Stimulated activated CD4-positive, alpha-beta T cell treated with anti-CD3 and anti-CD28 coated beads, Interleukin-2, amount 100 ng/mL, for 24 hours (primary cell): ENCODE results near the gene MEGF11.

Experiments used
- DNase-seq, 2 donors: peaks; one replicate each; pipeline ENCODE4 v3.0.0-alpha.2; 2020

Gene MEGF11

DNA sequence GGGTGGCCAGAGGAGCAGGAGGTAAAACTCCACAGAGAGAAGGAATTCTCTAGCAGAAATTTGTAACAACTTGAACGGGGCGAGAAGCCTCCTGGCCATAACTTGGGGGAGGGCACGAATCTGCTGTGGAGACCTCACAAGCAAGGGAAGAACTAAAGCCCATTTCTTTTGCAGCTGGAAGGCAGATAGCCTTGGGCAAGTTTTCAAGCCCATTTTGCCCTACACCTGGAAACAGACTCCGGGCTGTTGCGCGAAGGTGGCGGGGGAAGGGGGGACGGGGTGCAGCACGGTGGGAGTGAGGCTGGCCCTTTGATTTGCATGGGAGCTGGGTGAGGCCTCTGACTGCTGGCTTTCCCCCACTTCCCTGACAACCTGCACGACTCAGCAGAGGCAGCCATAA is 168.8 kb downstream of the MEGF11 start:
- no peak for DNase-seq

DNA sequence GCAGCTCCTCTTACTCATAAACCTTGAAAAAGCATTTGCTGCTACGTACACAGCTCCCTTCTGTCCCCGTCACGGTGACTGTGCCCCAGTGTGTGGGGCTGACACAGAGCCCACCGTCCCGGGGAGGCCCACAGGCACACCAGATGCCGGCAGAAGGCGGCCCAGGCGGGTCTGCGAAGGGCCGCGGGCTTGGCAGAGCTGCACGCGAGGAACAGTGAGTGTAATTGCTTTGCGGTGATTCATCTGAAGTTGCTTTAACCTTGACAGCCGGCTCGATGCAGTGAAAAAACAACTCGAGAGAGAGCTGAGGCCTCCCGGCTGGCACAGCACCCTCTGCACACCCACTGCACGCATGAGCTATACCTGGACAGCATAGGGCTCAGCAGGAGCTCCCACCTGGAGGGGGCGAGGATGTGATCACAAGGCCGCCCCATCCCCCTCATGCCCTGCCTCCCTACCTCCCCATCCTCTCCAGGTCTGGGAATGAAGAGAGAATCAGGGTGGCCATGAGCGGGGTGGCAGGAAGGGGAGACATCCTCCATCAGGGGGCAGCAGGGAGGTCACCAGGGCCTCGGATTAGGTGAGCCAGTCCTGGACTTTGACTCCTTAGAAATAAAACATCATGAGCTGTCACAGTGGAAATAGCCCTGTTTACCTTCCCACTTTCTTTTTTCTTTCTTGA is 172.7 kb downstream of the MEGF11 start:
- DNase-seq, result no peak

DNA sequence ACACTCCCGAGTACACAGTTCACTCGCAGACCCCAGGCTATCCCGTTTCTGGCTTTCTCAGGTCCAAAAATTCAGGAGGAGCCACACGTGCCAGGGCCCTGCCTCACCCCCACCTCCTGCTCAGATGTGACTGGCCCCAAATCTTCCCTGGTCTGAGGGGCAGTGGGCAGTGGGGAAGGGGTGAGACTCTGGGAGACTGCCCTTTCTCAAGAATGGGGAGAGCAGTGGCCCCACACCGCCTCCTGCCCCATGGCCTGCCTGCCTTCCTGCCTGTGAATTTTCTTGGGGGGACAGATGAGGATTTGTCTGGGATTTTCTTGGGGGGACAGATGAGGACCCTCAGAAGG is 174.6 kb downstream of the MEGF11 start:
- no peak for DNase-seq

DNA sequence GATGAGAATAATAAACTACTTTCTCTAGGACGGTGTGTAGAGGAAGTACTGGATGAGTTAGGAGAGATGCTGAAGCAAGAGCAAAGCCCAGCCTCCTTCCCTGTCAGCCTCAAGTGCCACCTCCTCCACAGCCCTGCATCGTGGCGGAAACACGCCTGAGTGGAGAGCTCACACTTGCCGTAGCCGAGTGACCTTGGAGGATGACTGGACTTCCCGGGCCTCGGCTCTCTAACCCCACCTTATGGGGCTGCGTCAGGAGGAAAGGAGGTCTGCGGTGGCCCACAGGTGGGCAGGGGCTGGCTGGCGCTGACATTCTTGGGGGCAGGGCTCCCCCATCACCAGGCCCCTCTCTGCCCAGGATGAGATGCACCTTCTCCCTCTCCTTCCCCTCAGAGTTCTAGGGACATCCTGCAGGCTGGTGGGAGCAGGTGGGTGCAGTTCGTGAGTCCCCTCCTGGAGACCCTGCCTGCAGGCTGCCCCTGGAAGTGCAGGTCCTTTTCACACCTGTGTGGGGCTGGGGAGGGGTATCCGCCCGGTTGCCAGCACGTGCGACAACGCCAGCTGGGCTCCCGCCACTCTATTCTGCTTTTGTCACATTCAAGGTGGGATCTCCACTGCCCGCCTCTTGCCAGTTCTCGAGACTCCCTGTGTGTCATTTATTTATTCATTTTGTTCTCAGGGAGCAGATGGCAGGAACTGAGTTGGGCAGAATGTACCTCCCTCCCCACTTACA is 175.2 kb downstream of the MEGF11 start:
- DNase-seq, result no peak

DNA sequence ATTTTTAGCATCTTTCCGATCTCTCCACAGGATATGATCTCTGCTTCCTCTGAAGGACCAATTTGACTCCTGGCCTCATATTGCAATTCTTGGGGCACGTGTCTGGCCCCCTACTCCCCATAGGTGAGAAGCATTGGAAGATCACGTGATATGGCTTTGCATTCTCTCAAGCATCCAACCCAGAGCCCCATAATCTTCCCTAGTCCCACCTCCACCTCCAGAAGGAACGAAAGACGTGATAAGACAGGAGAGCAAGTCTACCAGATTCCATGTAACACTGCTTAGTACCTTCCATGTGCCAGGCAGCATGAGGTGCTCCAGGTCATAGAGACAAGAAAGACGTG is 176.3 kb downstream of the MEGF11 start:
- DNase-seq, result no peak

DNA sequence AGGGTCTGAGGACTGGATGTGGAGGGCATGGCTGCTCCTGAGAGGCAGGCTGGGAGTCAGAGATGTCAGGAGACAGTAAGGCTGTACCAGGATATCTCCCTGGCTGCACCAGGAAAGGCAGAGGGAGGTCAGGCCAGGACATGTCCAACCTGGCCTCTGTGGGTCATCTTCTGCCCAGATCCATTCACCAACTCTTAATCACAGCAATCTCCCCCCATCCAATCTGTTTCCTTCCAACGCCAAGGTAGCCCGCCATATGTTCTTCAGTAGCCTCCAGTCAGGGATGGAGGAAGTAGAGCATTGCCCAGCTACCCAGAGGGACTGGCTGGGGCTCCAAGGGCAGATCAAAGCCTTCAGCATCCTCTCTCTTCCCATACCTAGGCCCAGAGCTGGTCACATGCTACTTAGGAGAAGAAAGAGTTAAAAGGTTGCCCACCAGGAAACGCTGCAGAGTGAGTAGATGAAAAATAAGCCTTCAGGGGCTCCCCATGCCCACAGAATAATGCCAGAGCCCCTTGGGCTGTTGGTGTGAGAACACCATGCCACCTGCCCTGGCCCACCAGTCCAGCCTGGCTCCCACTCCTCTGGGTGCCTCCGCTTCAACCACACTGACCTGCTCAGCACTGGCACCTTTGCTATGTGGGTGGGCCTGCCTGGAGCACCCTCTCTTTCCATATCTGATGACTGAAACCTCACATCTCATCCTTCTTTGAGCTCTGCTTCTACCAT is 176.8 kb downstream of the MEGF11 start:
- no peak for DNase-seq

DNA sequence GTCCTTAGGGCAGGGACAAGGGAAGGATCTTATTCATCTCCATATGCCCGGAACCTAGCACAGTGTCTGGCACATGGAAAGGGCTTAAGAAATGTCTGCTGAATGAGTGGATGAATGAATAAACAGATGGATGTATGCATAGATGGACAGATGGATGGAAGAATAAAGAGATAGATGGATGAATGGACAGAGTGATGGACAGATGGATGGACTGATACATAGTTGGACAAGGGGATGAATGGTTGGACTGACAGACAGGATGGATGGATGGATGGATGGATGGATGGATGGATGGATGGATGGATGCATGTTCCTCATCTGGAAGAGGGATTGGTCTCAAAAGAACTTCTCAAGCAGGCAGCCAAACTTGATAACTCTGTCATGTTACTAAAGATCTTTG is 177.6 kb downstream of the MEGF11 start:
- DNase-seq, result no peak

DNA sequence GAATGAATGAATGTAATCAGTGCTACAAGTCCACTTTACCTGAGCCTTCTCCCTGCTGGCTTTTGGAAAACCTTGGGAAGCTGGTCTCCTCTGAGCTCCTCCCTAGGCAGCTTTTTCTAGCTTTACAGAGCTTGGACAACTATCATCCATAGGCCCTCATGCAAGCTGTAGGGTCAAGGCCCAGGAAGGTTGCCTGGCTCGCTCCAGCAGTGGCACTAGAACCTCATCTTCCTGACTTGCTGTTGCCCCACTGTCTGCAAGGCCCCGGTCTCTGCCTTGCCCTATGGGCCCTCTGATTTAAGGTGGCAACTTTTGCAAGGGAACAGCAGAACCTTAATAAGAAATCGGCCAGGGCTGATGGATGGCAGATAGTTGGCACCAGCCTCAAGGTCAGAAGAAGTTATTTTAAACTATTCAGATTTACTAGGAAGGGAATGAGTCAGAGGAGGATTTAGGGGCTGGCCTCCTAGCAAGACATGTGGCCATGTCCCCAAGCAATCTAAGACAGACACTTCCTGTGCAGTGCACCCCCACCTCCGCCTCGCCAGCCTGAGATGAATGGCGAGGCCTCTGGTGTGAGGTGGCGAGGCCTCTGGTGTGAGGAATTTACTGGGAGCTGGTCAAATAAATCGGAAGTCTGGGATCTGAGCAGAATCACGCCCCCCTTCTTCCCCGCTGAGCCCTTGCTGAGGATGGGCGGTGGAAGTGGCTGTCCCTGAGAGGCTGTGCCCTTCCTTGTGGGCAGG is 180.8 kb downstream of the MEGF11 start:
- DNase-seq, result no peak

DNA sequence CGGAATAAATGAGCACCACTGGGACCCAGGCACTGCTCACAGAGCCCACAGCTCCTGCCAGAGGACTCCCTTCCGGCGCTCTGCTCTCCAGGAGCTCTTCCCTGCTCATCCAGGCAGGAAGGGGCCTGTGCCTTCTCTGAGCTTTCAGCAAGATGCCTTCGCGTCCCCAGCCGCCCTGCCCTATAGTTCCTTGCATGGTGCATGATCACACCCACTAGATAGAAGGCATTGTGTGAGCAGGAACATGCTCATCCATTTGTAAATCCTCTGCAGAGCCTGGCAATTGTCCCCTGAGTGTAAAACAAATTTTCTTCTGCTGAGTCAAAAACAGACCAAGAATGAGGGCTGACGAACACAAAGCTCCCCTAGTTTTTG is 181.6 kb downstream of the MEGF11 start:
- DNase-seq, result no peak

DNA sequence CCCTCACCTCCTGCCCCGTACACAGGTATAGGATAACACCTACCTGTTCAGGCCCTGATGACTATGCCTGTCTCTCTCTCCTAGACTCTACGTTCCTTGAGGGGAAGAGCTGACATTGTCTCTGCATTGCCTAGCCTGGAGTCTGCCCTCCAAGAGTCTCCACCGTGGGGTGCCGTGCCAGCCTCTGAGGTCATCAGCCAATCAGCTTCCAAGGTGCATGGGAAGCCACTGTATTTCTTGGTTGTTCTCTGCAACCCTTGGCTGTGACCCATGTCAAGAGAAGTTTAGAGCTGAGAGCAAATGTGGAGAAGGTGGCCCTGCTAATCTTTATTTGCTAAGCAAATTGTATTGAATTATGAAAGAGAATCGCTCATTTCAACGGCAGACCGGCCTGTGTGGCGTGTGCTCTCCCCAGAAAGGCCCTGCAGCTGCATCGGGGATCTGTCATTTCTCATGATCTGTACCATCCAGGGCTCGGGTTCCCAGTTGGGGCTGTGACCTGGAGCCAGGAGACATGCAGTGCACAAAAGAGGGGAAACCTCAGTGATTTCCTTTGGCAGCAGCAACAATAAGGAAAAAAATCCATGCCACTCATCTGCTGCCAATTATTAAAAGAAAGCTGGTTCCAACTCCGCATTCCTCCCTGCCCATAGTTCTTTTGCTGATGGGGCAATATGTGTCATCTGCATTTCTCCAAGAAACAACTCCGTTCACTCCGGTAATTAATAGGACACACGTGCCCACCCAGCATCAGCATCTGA is 182.2 kb downstream of the MEGF11 start:
- DNase-seq, result no peak

DNA sequence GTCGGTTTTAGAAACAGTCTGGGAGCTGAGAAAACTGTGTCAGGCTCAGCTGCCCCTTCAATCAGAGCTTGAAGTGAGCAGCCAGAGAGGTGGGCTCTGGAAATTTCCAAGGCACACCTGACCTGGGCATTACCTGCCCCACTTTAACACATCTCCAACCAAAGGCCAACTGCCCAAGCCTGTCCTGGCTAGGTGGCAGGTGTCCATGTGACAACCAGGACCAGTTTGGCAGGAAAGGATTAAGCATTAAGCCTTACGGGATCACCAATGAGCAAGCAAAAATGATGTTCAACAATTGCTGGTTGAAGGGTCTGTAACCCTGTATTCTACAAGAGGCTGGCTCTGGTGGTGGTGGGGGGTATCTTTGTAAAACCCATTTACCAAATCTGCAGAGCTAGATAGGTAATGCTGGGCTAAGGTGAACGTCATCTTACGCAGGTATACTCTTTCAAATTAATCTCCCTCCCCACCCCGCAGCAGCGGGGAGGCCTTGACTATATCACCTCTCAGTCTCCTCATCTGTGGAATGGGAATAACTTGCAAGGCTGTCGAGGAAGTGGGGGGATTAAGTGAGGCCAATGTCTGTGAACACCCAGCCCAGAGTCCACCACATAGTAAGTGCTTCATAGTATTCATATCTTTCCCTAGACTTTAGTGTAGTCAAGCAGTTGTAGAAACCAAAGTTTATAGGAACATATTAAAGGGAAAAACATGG is 183.2 kb downstream of the MEGF11 start:
- DNase-seq, result no peak

DNA sequence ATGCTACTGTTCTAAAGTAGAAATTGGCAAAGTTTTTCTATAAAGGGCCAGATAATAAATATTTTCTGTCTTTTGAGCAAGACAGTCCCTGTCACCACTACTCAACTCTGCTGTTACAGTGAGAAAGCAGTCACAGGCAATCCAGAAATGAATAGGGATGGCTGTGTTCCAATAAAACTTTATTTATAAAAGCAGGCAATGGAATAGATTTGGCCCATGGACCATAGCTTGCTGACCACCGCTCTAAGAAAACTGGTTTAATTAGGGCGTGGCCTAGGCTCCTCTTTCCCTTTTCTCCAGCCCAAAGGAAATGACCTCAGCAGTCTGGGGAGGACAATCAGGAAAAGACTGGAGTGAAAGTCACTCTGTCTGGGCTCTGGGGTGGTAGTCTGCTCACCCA is 183.8 kb downstream of the MEGF11 start:
- no peak for DNase-seq

DNA sequence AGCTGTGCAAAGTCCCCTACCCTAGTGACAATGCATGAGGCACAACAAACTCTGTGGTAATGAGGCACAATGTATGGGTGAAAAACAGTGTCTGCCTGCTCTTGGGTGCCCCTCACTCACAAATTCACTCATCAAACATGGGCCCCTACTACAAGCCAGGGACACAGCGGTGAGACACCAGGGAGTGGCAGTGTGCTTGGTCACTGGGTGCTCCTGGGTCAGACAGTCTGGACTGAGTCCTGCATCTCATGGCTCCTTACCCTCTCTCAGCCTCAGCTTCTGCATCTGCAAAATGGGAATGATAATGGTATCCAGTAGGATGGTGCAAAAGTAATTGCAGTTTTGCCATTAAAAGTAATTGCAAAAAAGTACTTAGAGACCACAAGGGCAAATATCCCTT is 184.7 kb downstream of the MEGF11 start:
- DNase-seq, result no peak

DNA sequence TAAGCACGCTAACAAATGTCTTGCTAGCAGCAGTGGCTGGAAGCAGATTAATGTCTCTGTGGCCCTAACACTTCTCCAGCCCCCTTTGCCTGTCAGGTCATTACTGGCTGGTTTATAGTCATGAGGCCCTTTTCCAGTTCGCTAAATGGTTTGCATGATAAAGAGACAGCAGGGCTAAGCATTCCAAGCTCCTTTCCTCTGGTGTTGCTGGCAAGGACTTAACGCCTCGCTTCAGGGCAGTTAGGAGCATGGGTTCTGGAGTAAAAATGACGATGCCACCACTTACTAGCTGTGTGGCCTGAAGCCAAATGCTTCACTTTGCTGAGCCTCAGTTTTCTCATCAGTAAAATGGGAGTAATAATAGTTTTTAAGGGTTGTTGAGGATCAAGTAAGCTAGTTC is 185.9 kb downstream of the MEGF11 start:
- no peak for DNase-seq

DNA sequence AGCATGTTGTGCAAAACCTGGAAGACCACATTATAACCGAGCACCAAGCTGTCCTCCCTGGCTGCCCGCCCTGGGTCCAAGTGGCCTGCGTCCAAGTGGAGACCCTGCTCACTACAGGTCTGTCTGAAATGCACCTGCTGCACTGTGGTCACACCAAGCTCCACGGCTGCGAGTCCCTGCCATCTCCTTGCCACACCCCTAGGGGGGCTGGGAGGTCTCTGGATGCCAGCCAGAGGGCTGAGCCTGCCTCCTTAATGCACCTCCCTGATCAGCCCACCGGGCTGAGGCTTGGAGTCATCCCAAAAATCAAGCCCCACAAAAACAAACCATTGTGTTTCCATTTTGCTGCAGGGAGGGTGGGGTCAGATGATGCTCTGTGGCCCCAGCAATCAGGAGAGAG is 187.1 kb downstream of the MEGF11 start:
- no peak for DNase-seq

DNA sequence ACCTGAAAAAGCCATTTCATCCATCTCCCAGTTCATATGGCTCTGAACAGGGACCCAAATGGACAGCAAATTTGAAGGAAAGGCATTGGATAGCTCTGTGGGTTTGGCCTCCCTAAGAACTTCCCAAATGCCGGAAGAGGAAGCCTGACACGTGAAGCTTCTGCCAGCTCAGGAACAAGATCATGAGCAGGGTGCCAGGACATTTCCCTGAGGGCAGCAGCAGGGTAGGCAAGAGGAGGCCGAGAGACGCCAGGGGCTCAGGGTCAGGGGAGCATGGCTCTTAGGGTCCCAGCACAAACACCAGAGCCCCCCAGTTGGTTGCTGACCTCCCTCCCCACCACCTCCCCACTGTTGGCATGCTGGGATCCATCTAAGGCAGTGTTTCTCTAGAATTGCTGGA is 187.5 kb downstream of the MEGF11 start:
- no peak for DNase-seq

DNA sequence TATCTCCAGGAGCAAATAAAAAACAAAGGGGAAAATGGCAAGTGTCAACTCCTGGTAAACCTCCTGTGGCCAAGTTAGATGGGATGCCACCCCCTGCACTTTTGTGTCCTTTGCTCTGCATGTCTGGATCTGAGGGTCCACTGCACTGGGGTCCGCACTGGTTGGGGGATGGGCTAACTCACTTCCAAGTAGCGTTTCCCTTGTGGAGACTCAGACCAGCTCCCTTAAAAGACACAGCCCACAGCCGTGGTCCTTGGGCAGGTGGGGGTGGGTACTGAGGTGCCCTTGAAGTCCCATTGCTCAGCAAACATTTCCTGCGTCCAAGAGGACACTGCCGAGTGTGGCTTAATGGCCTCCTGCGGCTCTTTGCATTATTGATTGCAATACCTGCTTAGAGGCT is 188.2 kb downstream of the MEGF11 start:
- no peak for DNase-seq

DNA sequence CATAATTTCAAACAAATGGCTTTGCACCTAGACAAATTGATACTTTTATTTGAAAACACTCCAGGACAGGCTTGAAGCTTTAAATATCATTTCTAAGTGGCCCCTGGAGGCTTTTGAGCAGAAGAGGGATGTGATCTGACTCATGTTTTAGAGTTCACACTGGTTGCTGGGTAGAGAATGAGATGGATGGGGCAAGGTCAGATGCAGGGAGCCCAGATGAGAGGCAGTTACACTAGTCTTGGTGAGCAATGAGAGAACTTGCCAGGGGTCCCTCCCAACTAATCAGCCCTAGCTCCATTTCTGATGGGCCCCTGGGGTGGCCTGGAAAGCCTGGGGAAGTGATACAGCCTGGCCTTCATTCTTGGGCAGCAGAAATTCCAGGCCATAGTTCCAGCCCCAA is 190.4 kb downstream of the MEGF11 start:
- no peak for DNase-seq

DNA sequence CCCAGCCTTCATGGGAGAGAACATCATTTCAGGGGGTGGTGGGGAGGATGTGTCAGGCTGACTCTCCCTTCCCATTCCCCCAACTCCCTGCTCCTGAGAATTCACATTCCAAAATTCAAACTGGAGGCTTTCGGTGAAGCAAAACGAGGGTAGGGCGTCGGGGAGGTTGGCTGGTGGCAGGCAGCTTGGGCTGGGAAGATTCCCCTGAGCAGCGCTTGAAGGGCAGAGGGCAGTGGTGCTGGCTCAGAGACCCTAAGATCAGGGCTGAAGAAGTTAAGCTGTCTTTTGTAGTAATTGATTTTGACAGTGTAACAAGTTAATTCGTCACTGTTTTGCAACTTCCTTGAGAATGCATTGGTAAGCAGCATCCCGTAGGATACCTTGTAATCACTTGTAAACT is 196.5 kb downstream of the MEGF11 start:
- DNase-seq, result no peak

DNA sequence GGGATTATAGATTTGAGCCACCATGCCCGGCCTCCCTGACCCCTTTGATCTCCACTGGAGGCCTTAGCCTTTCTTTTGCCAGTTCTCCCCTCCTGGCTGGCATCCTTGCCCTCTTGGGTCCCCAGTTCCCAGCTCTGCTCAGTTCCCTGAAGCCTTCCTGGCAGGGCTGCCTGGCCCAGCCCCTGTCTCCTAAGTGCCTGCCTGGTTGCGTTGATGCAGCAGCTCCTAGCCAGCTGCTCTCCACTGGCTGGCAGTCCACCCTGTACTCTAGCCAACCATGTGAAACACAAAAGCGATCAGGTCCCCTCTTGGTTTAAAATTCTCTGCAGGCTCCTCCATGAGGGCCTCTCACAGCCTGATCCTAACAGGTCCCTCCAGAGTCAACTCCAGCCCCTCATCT is 199.6 kb downstream of the MEGF11 start:
- no peak for DNase-seq

DNA sequence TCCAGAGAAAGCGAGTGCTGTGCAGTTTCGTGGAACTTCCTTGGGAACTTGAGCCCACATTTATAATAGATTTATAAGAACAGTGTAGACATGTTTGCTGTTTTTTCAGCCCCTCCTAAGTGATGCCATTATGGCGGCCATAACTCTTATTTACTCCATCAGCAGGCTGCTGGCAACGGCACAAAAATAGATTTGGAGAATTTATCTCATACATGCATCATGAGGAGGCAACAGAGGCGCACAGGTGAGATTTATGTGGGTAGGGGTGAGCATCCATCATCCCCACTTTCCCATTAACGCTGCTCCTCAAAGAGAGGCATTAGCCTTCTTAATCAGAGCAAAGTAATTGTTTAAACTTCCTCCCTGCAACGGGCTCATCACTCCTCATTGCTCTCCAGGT is 201.7 kb downstream of the MEGF11 start:
- no peak for DNase-seq

DNA sequence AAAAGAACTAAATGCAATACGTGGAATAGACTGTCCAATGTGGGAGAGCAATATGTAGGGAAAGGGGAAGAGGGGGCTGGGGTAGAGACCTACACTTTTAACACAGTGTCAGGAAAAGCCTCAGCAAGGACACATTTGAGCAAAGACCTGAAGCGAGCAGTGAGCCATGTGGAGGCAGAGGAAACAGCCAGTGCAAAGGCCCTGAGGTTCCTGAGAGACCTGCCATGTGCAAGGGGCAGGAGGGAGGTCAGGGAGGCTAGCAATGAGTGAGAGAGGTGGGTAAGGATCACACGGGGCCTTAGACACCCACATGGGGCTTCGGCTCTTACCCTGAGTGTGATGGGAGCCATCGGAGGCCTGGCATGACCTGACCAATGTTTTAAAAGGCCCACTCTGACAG is 203.3 kb downstream of the MEGF11 start:
- DNase-seq, result no peak
